PC-9 (cell line): ENCODE results near the gene FAU. TPM values are rescaled to one million over a fixed set of nuclear protein-coding genes. Genes with fewer than 3 reads are reported as not detected.

Experiments used
- BruUV-seq: library from RNA; stranded (reverse); fragments of 400-500 nt; replicated peaks from 2 replicates; lab custom pipeline; 2021; lab: Mats Ljungman, UMichigan
- CTCF ChIA-PET: fragments of 300-600 bp; sonication (Branson Sonifier 250); formaldehyde crosslinking; loops from one replicate; lab custom pipeline; 2022; ENCODE audit warnings: antibody characterized with exemption; lab: Charles Lee
- POLR2A ChIA-PET: fragments of 300-600 bp; sonication (Branson Sonifier 250); formaldehyde crosslinking; loops from one replicate; lab custom pipeline; 2022; ENCODE audit warnings: antibody characterized with exemption; ENCODE audit not compliant: unreplicated experiment; lab: Charles Lee
- DNase-seq, 2 experiments: peaks; one replicate each; pipeline versions ENCODE4 v3.0.0 to v3.0.0-alpha.2; 2015 to 2022; ENCODE audit warnings: mixed read lengths in 1 of 2
- H2AFZ ChIP-seq: fragments of 200-600 bp; sonication (generic); 2 replicates; pipeline ENCODE4 v1.8.1; 2017; ENCODE audit warnings: antibody characterized with exemption
- H3F3A ChIP-seq: fragments of 200-600 bp; sonication (generic); 2 replicates; pipeline ENCODE4 v1.8.1; 2017; ENCODE audit warnings: antibody characterized with exemption, mild to moderate bottlenecking, low read depth; ENCODE audit not compliant: insufficient read depth
- H3K27ac ChIP-seq: fragments of 200-600 bp; sonication (generic); 2 replicates; pipeline ENCODE4 v1.6.1; 2016; ENCODE audit warnings: mixed run types
- H3K27me3 ChIP-seq: fragments of 200-600 bp; sonication (generic); 2 replicates; pipeline ENCODE4 v1.6.1; 2016; ENCODE audit warnings: low read depth, mixed run types; ENCODE audit not compliant: insufficient read depth
- H3K36me3 ChIP-seq: fragments of 200-600 bp; sonication (generic); 2 replicates; pipeline ENCODE4 v1.6.1; 2016; ENCODE audit warnings: low read depth, mixed run types
- H3K4me1 ChIP-seq: fragments of 200-600 bp; sonication (generic); replicated peaks from 2 replicates; pipeline ENCODE4 v1.6.1; 2016; ENCODE audit warnings: mixed run types; ENCODE audit not compliant: insufficient read depth
- H3K4me2 ChIP-seq: fragments of 200-600 bp; sonication (generic); 2 replicates; pipeline ENCODE4 v1.6.1; 2017; ENCODE audit warnings: mixed run types
- H3K4me3 ChIP-seq: fragments of 200-600 bp; sonication (generic); 2 replicates; pipeline ENCODE4 v1.6.1; 2016; ENCODE audit warnings: mixed run types
- H3K79me2 ChIP-seq: fragments of 200-600 bp; sonication (generic); 2 replicates; pipeline ENCODE4 v1.6.1; 2017; ENCODE audit warnings: low read depth, mixed run types
- H3K9me2 ChIP-seq: fragments of 200-600 bp; sonication (generic); 2 replicates; pipeline ENCODE4 v1.8.1; 2017; ENCODE audit warnings: mild to moderate bottlenecking; ENCODE audit not compliant: insufficient read depth
- H3K9me3 ChIP-seq: fragments of 200-600 bp; sonication (generic); 2 replicates; pipeline ENCODE4 v1.8.1; 2016; ENCODE audit warnings: low read depth; ENCODE audit not compliant: insufficient read depth
- H4K20me1 ChIP-seq: fragments of 200-600 bp; sonication (generic); 2 replicates; pipeline ENCODE4 v1.8.1; 2017; ENCODE audit not compliant: insufficient read depth
- CTCF ChIP-seq: fragments of 200-600 bp; sonication (generic); conservative IDR thresholded peaks from 2 replicates; pipeline ENCODE4 v1.6.1; 2017; ENCODE audit warnings: mixed run types, antibody characterized with exemption, mild to moderate bottlenecking, moderate library complexity
- EZH2 ChIP-seq: fragments of 200-600 bp; sonication (generic); IDR thresholded peaks from 2 replicates; pipeline ENCODE4 v1.8.0; 2017; ENCODE audit warnings: antibody characterized with exemption, low read depth
- intact Hi-C: fragments of 100-400 bp; cut with micrococcal nuclease; formaldehyde crosslinking; loops from one replicate; pipeline ENCODE4 v1.10.0; 2022; ENCODE audit not compliant: unreplicated experiment
- total RNA-seq: library from RNA; stranded (reverse); gene quantifications from 2 replicates; pipeline ENCODE4 v1.2.3, GENCODE V29; 2021

FAU gene
- total RNA-seq, 1 experiment from 2014 or later, result 973 TPM

DNA sequence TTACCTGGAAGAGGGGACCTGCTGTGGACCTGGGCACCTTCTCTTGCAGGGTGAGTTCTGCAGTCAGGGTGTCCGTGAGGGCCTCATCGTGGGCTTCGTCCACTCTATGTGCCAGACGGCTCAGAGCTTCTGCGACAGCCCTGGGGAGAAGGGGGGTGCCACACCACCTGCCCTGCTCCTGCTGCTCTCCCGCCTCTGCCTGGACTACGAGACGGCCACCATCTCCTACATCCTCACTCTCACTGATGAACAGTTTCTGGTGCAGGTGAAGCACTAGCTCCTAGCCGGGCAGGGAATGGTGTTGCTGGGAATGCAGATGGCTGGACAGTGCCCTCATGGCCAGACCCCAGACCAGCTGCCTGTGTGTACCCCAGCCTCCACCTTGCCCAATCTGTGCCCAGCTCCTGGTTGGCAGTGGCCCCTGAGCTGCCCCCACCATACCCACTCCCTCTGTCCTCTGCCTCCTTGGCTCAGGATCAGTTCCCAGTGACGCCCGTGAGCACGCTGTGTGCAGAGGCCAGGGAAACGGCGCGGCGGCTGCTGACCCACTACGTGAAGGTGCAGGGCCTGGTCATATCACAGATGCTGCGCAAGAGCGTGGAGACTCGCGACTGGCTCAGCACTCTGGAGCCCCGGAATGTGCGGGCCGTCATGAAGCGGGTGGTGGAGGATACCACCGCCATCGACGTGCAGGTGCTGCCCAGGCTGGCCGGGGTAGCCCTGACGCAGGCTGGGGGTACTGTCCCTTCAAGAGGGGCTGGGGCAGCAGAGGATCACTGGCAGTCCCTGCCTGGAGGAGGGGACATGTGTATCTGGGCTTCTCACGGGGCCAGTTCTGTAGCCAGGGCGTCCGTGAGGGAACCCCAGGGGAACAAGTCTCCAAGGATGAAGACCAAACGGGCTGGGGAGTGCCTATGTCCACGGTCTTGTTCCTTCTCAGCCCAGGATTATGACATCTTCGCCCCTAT, 12.4 kb downstream of the FAU start:
- CTCF ChIA-PET, result interaction anchor here (1.0 kb wide), 1 partner anchor 145 kb away, joined by 5 read pairs; no protein-coding TSS in a partner anchor
- intact Hi-C loops, result loop anchor here (1.0 to 5.0 kb wide), 3 partner anchors 145 to 263 kb away; partner anchors contain the start of gene DPF2
- no peak overlapping the region for H2AFZ ChIP-seq
- no peak overlapping the region for H3K27ac ChIP-seq
- no peak for DNase-seq
- POLR2A ChIA-PET, result interaction anchor here (0.6 kb wide), 3 partner anchors 10 to 73 kb away, joined by 3 to 13 read pairs (median 3); no protein-coding TSS in a partner anchor
- peaks cover 8% of the 10 kb centered on the region; the same call in 1 of the 2 replicates for H3K79me2 ChIP-seq
- no peak overlapping the region for H3K4me3 ChIP-seq
- no peaks in the 10 kb centered on the region for H3K36me3 ChIP-seq
- TF ChIP-seq CTCF (no peak), EZH2 (no peak)
- H3K9me2 ChIP-seq, result no peaks in the 10 kb centered on the region
- H3F3A ChIP-seq, result peaks cover 41% of the 10 kb centered on the region
- H3K4me2 ChIP-seq, result no peak overlapping the region
- no peaks in the 10 kb centered on the region for H3K27me3 ChIP-seq
- peaks cover 27% of the 10 kb centered on the region for H3K4me1 ChIP-seq
- BruUV-seq, result no TSS peak
- no peaks in the 10 kb centered on the region for H3K9me3 ChIP-seq
- no peaks in the 10 kb centered on the region for H4K20me1 ChIP-seq

- Histone ChIP-seq H3K27ac (no peak overlapping the region), H3K4me3 (no peak overlapping the region), H4K20me1 (no peaks in the 10 kb centered on the region; the same call in 1 of the 2 replicates), H3K27me3 (no peaks in the 10 kb centered on the region), H3K4me2 (no peak overlapping the region), H3F3A (peaks cover 33% of the 10 kb centered on the region), H2AFZ (no peak overlapping the region), H3K79me2 (peaks cover 8% of the 10 kb centered on the region; the same call in 1 of the 2 replicates), H3K36me3 (no peaks in the 10 kb centered on the region), H3K4me1 (peaks cover 24% of the 10 kb centered on the region), H3K9me3 (no peaks in the 10 kb centered on the region), H3K9me2 (no peaks in the 10 kb centered on the region)
- POLR2A ChIA-PET, result interaction anchor here (0.6 kb wide), 2 partner anchors 74 to 99 kb away, joined by 3 to 4 read pairs; no protein-coding TSS in a partner anchor
- TF ChIP-seq CTCF (no peak), EZH2 (no peak)
- DNase-seq, result peak; percentile 46 to 80
- intact Hi-C loops, result no loop called here
- CTCF ChIA-PET, result interaction anchor here (0.5 kb wide), 1 partner anchor 412 kb away, joined by 4 read pairs; no protein-coding TSS in a partner anchor
- BruUV-seq, result no TSS peak
Observed at GRCh38 chr11:65108469-65109123, 13.3 kb downstream of the FAU start.
